NB4 (cell line): ENCODE measurements around the gene CBFA2T3.

Experiments used
- CTCF ChIP-seq: IDR thresholded peaks from one replicate; pipeline ENCODE4 v1.5.1; 2012; ENCODE audit warnings: low read depth, low read length
- MAX ChIP-seq: IDR thresholded peaks from 2 replicates; pipeline ENCODE4 v1.6.1; 2011; ENCODE audit warnings: low read depth, low read length
- MYC ChIP-seq: IDR thresholded peaks from 2 replicates; pipeline ENCODE4 v1.6.1; 2011; ENCODE audit warnings: low read depth, low read length
- POLR2A ChIP-seq: IDR thresholded peaks from 2 replicates; pipeline ENCODE4 v1.6.1; 2011; ENCODE audit warnings: mild to moderate bottlenecking; ENCODE audit not compliant: insufficient read length; ENCODE audit errors: extremely low read depth

DNA sequence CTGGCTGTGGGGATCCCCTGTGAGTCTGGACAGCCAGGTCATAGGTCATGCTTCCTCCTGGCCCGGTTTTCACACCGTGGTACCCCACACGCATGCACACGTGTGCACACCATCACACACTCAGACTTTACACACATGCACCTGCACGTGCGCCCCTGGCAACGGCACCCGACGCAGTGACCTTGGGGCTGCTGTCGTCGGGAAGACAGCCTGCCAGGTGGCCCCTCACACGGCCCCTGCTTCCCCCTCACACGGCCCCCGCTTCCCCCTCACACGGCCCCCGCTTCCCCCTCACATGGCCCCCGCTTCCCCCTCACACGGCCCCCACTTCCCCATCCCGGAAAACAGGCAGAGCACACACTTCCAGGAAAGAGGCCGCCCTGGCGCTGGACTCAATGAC lies 45.1 kb downstream of the CBFA2T3 start:
- TF ChIP-seq POLR2A (no peak), CTCF (no peak), MYC (no peak), MAX (no peak)
